ENCODE results near the gene FAM47E.

DNA sequence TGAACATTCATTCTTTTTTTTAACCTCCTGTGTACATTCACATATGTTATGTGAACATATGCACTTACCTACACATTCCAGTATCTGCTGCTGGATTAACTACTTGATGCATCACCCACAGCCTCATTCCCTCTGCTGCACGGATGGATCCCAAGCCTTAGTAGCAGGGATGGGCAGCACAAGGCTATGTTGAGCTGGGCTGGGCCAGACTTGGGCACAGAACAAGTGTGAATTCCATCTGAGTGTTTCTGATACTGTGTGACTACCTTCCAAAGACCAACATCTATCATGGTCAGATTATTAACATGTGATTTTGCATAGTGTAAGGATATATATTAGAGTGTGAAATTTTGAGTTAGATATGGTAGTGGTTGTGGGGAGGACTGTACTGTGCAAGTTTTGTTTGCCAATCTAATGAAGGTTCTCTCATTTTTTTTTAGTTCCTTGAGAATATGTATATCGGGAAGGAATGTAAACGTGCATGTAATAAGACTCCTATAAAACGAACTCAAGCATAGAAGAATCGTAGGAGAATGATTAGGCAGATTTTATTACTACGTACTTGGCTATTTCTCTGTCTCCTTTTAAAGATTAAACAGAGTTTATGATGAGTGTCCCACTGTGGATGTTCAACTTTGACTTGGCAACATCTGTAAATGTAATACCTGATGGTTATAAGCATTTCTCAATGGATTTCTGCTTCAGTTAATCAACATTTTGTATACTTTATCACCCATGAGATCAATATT, 31.6 kb downstream of the FAM47E start:
- no peak for TF ChIP-seq EZH2 (IDR thresholded peaks at IDR 0.05; ENCODE audit: insufficient read depth, poor library complexity, severe bottlenecking)
- TF ChIP-seq EZH2phosphoT487 (IDR thresholded peaks at IDR 0.05; ENCODE audit: insufficient read depth, low read depth) = no peak
